Suppressor macrophage treated with lipopolysaccharide for 4 hours (primary cell): Measurements from ENCODE around the gene NRL.

Experiments used
- DNase-seq: peaks from one replicate; pipeline ENCODE4 v3.0.0-alpha.2; 2020

Gene NRL

DNA sequence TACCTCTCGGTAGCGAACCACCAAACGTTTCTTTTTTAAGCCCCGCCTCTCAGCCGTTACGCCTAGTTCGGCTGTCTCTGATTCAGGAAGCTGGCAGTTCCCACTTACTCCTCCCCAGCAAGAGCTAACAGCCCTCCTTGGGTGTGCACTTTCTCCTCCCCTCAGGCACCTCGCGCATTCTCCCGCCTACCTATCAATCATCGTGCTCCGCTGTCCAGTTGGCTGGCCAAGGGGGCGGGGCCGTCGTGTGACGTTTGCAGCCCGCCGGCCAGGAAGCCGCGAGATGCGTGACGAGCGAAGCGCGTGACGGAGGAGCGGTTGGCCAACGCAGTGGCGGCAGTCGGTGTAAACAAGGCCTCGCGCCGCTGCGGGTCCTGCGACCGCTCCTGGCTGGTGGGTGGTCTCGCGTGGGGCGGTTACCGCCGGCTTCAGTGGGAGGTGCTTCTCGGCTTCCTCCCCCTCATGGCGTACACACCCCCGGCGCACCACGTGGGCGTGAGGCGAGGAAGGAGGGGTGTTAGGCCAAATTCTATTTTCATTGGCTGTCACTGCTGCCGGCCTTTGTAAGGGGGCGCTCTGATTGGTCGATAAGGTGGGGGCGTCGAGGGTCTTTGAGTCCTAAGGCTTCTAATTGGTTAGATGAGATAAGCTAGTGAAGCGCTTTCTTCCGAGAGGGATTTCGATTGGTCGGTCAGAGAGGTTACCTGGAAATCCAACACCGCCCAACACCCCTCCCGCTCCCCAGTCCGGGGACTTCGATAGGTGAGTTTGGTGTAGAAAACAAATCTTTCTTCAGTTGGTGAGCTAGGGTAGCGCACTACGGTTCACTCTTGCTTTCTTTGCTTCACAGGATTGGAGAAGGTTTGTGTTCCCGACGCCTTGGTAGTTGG lies at the start of gene NRL, which contains the start of gene DCAF11:
Gene NRL, minus strand, starts transcription at position 418 of the 890 bp plus-strand sequence. CDS start 32,101 bp downstream, outside the sequence.
Gene DCAF11, plus strand, starts transcription at position 246 of the 890 bp plus-strand sequence. CDS start 818 bp downstream, outside the sequence.
- DNase-seq = peak; percentile 100

DNA sequence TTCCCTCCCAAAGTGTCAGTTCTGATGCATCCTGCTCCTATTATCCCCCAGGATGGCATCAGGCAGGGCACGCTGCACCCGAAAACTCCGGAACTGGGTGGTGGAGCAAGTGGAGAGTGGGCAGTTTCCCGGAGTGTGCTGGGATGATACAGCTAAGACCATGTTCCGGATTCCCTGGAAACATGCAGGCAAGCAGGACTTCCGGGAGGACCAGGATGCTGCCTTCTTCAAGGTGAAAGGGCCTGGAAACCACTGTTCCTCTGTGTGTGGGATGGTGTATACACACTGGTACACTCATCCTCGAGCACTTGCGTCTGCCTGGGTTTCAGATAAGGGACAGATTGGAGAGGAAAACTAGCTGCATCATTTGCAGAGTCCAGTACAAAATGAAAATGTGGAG lies 47.3 kb upstream of the NRL start:
- DNase-seq = no peak

DNA sequence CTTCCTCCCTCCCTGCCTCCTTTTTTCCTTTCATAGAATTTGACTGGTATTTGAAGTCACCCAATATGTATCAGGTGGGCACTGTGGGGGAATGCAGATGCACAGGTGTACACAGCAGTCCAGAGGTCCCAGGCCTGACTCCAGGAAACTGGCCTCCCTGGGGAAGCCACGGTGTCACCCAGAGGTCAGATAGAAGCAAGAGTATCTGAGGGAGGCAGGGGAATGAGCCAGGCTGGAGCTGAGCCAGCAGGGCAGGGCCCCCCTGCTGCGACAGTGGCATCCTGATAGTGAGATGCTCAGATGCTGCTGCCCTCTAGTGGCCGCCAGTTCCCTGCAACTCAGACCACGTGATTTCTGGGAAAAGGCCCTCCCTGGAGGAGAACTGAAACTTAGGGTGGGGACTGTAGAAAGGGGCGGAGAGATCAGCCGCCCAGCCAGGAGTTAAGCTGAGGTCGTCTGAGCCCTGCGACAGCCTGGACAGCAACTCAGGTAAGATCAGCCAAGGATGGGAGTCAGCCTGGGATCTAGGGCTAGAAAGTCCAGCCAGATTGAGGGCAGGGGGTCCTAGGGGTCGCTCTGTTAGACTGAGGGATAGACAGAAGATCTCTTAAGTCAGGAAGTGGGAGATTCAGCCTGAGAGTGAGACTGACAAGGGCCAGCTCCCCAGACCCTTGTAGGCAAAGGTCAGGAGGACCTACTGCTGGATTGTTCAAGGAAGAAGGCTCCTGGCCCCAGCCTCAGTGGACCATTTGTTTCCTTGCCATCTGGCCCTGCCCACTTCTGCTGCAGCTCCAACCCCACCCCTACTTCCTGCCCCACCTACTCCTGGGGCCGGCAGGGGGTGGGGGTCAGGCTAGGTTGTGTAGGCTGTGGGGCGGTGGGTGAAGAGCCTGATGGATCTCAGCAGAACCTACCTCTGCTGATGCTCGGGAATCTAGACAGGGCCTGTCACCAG lies 46.4 kb upstream of the NRL start, which contains the start of gene IRF9:
Gene IRF9, plus strand, starts transcription at position 416 of the 955 bp plus-strand sequence. CDS start 880 bp downstream, outside the sequence.
- peak; percentile 97 for DNase-seq

DNA sequence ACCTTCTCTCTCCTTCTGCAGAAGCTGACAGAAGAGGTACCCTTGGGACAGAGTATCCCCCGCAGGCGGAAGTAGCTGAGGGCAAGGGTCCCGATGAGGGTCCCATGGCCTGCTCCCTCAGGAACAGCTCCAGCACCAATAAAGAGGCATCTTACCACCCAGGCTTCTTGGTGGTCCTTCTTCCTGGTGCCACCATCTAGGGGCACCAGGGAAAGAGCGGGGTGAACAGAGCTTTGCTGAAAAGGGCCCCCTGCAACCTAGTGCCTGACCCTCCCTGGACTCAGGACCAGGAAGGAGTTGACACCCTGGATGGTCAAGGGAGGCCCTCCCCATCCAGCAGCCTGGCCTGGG lies 45.7 kb upstream of the NRL start:
- no peak for DNase-seq

DNA sequence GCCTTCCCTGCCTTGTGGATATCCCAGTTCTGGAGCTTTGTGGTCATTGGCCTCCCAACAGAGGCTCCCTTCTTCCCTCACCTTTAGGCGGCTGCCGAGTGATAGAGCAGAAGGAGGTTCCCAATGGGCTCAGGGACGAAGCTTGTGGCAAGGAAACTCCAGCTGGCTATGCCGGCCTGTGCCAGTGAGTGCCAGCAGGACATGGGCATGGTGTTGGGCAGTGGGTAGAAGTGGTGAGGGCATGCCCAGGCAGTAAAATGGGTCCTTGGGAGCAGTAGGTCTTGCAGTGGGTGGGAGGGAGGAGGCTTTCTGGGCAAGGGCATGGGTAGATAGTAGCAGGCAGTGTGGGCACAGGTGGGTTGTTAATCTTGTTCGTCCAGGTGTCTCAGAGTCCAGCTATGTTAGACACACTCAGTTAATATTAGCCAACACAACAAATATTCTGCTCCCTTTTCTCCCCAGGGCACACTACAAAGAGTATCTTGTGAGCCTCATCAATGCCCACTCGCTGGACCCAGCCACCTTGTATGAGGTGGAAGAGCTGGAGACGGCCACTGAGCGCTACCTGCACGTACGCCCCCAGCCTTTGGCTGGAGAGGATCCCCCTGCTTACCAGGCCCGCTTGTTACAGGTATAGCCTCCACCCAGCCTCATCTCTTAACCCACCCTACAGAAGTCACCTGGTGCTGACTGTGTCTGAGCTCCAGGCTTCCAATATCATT lies 45.2 kb upstream of the NRL start:
- DNase-seq = no peak

DNA sequence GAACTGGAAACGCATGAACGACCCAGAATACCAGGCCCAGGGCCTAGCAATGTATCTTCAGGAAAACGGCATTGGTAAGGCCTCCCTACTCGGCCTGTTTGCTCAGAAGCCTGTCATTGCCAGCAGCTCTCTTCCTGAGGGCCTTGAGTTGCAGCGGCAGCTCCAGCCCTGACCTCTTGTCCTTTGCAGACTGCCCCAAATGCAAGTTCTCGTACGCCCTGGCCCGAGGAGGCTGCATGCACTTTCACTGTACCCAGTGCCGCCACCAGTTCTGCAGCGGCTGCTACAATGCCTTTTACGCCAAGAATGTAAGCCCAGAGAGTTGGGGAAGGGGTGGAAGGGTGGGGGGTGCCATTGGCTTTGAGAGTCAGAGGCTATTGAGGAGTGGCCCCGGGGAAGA lies 42.6 kb upstream of the NRL start:
- no peak for DNase-seq

DNA sequence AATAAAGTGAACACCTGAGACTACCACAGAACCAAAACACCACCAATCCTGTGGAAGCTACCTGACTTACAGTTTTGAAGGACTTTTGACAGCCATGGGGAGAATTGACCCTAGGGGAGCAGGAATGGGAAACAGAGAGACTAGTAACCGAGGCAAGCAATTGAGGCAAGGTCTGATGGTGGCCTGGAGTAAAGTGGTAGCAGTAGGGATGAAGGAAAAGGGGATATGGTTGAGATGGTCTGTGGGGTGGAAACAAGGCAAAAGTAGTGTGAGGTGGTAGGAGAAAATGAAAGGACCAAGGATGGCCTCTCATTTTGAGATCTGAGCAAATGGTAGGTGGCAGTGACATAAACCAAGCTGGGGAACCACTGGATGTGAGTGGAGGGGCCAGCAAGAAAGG lies 42.1 kb upstream of the NRL start:
- DNase-seq = no peak

DNA sequence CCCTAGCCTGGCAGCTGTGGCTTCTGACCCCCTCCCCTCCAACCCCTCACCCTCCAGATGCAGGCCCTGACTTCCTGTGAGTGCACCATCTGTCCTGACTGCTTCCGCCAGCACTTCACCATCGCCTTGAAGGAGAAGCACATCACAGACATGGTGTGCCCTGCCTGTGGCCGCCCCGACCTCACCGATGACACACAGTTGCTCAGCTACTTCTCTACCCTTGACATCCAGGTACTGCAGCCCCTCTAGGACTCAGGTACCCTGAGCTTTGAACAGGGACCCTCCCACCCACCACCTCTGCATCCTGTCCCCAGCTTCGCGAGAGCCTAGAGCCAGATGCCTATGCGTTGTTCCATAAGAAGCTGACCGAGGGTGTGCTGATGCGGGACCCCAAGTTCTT lies 40.4 kb upstream of the NRL start:
- DNase-seq = no peak

DNA sequence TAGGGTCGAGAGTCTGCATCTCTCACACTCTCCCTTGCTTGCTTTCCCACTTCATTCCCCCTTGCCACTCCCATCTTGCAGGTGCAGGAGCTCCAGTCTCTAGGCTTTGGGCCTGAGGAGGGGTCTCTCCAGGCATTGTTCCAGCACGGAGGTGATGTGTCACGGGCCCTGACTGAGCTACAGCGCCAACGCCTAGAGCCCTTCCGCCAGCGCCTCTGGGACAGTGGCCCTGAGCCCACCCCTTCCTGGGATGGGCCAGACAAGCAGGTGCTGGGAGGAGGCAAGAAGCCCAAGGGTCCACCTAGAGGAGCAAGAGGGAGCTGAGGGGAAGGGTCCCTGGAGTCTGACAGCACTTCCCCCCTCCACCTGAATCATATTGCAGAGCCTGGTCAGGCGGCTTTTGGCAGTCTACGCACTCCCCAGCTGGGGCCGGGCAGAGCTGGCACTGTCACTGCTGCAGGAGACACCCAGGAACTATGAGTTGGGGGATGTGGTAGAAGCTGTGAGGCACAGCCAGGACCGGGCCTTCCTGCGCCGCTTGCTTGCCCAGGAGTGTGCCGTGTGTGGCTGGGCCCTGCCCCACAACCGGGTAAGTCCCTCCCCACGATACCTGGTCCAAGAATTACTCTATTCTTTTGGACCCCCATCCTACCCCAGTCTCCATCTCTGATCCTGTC lies 36.8 kb upstream of the NRL start:
- DNase-seq = no peak

DNA sequence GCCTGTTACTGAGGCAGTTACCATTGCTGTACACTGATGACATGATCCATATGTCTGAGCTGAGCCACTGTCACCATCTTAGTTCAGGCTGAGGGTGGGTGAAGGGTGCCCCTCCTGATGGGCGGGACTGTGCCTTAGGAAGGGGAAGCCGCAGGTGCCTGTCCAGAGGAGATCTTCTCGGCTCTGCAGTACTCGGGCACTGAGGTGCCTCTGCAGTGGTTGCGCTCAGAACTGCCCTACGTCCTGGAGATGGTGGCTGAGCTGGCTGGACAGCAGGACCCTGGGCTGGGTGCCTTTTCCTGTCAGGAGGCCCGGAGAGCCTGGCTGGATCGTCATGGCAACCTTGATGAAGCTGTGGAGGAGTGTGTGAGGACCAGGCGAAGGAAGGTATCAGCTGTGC lies 36.2 kb upstream of the NRL start:
- DNase-seq = no peak

DNA sequence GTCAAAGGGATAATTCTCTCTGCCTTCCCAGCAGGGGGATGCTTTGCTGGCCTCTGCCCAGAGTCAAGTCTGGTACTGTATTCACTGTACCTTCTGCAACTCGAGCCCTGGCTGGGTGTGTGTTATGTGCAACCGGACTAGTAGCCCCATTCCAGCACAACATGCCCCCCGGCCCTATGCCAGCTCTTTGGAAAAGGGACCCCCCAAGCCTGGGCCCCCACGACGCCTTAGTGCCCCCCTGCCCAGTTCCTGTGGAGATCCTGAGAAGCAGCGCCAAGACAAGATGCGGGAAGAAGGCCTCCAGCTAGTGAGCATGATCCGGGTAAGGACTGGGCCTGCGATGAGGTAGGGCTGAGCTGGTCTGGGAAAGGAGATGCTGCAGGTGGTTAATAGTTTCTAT lies 35.8 kb upstream of the NRL start:
- DNase-seq = no peak

DNA sequence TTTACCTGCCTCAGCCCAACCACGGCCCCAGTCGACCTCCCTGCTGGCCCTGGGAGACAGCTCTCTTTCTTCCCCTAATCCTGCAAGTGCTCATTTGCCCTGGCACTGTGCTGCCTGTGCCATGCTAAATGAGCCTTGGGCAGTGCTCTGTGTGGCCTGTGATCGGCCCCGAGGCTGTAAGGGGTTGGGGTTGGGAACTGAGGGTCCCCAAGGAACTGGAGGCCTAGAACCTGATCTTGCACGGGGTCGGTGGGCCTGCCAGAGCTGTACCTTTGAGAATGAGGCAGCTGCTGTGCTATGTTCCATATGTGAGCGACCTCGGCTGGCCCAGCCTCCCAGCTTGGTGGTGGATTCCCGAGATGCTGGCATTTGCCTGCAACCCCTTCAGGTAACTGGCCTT lies 35.3 kb upstream of the NRL start:
- DNase-seq = no peak

DNA sequence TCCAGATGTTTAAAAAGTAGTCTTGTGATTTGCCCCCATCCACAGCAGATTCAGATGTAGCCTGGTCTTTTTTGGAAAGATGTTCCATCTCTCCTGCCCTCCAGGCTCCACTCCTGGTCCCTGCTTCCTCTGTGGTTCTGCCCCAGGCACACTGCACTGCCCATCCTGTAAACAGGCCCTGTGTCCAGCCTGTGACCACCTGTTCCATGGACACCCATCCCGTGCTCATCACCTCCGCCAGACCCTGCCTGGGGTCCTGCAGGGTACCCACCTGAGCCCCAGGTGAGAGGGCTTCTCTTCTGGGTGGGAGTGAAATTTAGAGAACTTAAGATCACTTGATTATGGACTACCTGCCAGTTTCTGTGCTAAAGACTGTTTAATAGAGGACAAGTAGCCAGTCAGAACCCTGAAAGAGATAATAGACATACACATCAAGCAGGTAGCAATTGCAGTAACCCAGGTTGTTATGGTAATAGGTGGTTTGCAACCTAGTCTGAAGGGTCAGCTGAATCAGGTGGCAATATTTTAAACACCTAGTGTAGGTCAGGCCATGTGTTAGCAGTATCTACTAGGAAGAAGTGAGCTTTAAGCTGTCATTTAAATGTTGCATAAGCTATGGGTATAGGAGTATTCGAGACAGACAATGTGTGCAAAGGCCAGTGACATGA lies 34.7 kb upstream of the NRL start:
- no peak for DNase-seq

DNA sequence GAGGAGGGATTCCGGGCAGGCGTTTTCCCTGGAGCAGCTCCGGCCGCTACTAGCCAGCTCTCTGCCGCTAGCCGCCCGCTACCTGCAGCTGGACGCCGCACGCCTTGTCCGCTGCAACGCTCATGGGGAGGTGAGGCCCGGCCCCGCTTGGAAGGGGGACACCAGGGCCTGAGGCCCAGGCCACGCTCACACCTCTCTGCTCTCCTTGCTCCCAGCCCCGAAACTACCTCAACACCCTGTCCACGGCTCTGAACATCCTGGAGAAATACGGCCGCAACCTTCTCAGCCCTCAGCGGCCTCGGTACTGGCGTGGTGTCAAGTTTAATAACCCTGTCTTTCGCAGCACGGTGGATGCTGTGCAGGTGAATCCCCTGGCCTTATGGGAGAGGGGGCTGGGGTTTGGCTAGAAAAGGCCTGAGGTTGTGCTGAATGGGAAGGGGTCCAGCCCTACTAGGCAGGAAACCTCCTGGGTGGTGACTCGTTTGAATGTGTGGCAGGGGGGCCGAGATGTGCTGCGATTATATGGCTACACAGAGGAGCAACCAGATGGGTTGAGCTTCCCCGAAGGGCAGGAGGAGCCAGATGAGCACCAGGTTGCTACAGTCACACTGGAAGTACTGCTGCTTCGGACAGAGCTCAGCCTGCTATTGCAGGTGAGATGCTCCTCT lies 33.1 kb upstream of the NRL start:
- no peak for DNase-seq

DNA sequence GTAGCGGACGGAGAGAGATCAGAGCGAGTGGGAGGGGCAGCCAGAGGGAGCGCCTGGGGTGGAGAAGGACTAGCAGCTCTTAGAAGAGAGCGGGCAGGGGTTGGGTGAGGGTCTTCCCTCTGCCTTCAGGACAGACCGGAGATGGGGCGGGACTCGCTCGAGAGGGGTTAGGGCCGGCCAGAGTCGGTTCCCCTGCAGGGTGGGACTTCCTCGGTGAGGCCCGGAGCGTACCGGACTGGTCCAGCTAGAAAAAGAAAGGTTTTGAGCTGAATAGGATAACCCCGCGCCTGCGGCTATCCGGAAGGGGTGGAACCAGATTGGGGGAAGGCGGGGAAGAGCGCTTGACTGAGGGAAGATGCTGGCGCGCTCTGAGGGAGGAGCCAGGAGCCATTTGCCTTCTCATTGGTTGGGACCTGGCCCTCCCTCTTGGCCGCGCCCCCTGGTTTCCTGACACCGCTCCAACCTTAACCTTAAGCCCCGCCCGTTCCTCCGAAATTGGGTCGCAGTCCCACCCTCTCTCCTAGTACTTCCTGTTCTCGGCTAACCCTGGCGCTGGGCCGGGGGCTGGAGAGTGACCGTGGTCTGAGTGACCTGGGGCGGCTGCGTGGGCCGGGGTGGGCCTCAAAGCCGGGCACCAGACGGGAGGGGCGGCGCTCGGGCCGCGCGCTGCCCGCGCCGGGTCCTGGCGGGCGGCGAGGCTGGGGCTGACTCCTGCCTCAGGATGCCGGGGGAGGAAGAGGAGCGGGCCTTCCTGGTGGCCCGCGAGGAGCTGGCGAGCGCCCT lies 32.4 kb upstream of the NRL start, which contains the start of gene RNF31:
Gene RNF31, plus strand, starts transcription at position 521 of the 783 bp plus-strand sequence. Its CDS starts 201 bp downstream, at position 722.
- peak; percentile 99 for DNase-seq

DNA sequence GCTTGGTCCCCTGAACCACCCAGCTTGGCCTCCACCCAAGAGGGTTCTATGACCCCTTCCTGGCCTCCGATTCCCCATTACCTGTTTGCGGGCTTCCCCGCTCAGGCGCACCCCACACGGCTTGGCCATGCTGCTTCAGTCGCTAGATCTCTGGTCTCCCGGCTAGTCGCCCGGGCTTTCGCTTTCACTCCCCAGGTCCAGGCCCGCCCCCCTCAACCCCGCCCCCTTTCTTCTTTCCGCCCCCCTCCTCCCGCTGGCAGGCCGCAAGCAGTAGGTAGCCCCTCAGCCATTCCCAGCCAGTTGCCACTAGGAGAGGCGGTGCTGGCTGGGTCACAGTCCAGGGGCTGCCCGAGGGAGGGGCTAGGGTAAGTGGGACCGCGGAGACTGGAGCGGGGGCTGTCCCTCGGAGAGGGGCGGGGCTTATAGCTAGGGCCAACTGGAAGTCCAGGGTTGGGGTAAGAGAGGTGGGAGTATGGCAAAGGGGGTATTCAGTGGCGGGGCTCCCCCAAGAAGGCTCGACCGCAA lies 31.8 kb upstream of the NRL start, which contains the start of gene PSME2:
Gene PSME2, minus strand, starts transcription at position 158 of the 525 bp plus-strand sequence. Its CDS starts 29 bp downstream, at position 129.
- peak; percentile 99 for DNase-seq

DNA sequence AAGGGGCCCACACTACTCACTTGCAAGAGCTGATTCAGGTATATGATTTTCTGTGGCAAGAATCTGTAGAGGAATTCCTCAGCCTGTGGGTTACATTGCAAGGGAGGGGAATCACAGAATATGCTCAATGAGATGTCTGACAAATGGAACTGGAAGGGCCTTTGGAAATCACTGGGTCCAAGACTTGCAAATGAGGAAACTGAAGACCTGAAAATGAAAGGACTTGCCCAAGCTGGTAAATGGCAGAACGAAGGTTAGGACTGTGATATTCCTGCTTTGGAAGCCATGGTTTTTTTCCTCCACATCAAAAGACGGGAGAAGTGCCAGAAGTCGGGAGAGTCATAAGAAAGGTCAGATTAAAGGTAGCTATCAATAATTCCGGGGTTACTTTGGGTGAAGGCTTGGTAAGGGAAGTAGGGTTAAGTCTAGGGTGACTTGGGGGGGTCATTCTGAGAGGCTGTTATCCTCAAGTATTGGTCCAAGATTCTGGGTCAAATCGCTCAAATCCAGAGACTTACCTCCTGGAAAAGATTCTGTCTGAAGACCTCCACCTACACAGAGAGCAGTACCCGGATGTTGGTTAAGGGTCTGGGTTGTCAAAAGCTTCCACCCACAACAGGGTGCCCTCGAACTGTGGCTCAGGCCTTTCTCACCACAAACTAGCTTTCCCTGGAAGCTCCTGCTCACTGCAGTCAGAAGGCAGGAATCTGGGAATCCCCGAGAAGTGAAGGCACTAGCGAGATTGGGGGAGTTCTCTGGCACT lies 31.1 kb upstream of the NRL start:
- DNase-seq = peak; percentile 82

DNA sequence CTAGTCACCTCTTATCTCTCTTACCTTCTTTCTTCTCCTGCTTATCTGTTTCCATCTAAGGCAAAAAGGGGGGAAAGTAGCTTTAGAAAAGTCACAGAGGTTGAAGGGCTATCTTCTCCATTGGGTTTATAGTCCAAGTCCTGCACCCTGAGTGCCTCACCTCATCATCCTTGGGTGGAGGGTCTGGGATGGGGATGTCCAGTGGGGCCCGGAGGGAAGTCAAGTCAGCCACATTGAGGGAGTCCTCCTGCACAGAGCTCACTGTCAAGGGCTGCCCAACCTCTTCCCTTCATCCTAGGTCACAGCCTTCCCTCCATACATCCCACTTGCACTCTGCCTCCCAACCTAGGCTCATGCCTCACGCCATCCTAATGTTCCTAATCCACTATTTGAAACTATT lies 30.5 kb upstream of the NRL start:
- DNase-seq = no peak

DNA sequence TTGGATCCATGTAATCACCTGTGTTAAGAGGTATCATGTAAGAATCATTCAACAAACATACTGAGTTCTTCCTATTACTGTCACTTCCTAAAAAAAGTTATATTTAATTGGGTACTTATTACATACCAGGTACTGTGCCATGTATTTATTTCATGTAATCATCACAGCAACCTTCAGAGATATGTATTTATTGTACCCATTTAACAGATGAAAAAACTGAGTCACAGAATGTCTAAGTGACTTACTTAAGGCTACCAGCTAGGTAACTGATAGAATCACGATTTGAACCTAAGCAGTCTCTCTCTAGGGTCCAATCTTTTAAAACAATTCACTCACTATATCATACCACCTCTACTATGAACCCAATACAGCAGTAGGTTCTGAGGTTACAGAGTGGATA lies 29.7 kb upstream of the NRL start:
- no peak for DNase-seq
